Hindlimb muscle (tissue), 1 donor: Measurements from ENCODE around the gene LAIR1. TPM values are rescaled to one million over a fixed set of nuclear protein-coding genes. Genes with fewer than 3 reads are reported as not detected.
A peak's percentile ranks its signal among the peaks of the same experiment; 100 is the strongest.
"Not testable (repeated sequence)": the region's sequence is repeated elsewhere in the genome, so short reads cannot be mapped to it uniquely, and the experiment has no call there.

Experiments used
- DNase-seq: peaks from one replicate; pipeline ENCODE4 v3.0.0-alpha.2; 2013
- polyA plus RNA-seq: library from polyadenylated mRNA; unstranded; fragments of 120-200 nt; gene quantifications from one replicate; pipeline ENCODE4 v1.2.1, GENCODE V29; 2013; ENCODE audit not compliant: insufficient read length

The LAIR1 gene
- polyA plus RNA-seq, 1 donor = 10.0 TPM

- DNase-seq = not testable (repeated sequence)
Observed at GRCh38 chr19:54375181-54375938, 10.6 kb upstream of the LAIR1 start.

GRCh38 chr19:54373781-54374631 lies 9.3 kb upstream of the LAIR1 start:
- no peak for DNase-seq

DNA sequence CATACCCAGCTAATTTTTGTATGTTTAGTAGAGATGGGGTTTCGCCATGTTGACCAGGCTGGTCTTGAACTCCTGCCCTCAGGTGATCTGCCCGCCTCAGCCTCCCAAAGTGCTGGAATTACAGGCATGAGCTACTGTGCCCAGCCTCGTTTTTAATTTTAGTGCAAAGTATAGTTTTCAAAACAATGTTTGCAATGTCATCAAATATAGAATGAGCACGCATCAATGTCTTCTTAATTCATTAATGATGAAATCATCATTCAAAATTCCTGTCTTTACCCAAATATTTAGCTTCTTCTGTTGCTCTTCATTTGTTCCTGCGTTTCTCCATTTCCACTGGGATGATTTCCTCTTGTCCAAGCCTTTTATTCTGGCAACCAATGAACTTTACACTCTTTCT lies 6.7 kb upstream of the LAIR1 start:
- DNase-seq = not testable (repeated sequence)

GRCh38 chr19:54370434-54370796 lies 5.7 kb upstream of the LAIR1 start:
- DNase-seq = not testable (repeated sequence)

DNA sequence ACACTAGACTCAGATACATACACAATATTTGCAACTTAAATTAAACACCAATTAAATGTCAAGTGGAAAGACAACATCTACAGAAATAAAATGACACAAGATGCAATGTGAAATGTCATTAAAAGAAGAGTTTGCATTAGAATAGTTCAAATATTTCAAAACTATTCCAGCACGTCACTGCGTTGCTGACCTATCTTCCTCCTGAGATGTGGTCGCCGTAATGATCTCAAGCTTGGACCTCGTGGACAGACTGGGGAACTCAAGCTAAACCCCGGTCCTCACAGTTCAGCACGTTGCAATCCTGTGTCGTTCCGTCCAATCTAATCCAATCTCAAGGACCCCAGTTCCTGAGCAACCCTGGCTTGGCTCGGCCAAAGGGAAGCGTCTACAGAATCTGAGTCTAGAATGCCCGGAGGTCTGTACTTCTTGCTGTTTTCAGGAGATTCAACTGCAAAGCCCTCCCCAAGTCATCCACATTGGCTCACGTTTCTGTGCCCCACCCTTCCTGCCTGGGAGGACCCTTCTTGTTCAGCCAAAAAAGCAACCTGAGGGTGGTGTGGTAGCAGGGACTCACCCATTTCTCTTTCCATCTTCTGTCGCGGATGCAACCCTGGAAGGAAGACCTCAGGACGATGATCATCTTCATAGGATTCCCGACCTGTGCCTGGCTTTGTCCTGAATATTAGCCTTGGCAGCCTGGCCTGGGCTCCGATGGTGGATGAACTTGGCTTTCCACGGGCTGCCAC lies 5.1 kb upstream of the LAIR1 start:
- DNase-seq = not testable (repeated sequence)

GRCh38 chr19:54369082-54369687 lies 4.5 kb upstream of the LAIR1 start:
- DNase-seq = no peak

GRCh38 chr19:54366811-54367210 lies 2.1 kb upstream of the LAIR1 start:
- no peak for DNase-seq

GRCh38 chr19:54365798-54366197 lies 1.1 kb upstream of the LAIR1 start:
- DNase-seq = not testable (repeated sequence)

GRCh38 chr19:54361680-54362422 lies 2.9 kb downstream of the LAIR1 start:
- not testable (repeated sequence) for DNase-seq

GRCh38 chr19:54359149-54359820 lies 5.4 kb downstream of the LAIR1 start:
- DNase-seq = not testable (repeated sequence)

- DNase-seq = no peak
Observed at GRCh38 chr19:54357381-54357780, 7.3 kb downstream of the LAIR1 start.

- no peak for DNase-seq
Observed at GRCh38 chr19:54356444-54357056, 8.2 kb downstream of the LAIR1 start.

DNA sequence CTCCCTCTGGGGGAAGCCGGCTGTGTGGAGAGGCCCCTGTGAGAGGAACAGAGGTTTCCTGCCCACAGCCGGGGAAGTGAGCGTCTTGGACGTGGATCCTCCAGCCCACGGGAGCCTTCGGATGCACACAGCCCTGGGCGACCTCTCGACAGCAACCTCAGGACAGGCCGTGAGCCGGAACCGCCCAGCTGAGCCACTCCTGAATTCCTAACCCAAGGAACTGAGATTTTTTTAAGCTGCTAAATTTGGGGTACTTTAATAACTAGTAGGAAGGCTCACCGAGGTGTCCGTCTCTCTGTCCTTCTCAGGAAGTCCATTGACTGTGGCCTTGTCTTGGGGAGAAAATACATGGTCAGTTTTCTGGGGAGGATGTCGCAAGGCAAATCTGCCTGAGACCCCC lies 9.1 kb downstream of the LAIR1 start:
- DNase-seq = no peak

- no peak for DNase-seq
Observed at GRCh38 chr19:54354761-54355160, 10.0 kb downstream of the LAIR1 start.

GRCh38 chr19:54352546-54352945 lies 12.2 kb downstream of the LAIR1 start:
- DNase-seq = no peak

- no peak for DNase-seq
Observed at GRCh38 chr19:54352041-54352440, 12.7 kb downstream of the LAIR1 start.

DNA sequence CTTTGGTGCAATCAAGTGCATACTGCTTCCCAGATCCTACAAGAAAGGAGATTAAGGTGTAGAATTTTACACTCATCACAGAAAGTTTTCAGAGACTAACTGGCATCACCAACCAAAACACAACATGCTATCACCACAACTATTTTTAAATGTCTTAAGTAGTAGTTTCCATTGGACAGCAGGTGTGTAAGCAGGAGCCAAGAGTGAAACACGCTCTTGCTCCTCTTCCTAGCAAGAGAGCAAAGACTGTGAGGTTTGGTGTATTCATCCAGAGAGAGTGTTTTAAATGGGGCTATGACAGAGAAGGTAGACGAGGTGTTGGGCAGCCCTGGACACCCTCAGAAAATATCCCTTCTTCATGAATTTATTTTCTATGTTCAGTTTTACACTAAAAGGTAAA lies 13.3 kb downstream of the LAIR1 start:
- no peak for DNase-seq

DNA sequence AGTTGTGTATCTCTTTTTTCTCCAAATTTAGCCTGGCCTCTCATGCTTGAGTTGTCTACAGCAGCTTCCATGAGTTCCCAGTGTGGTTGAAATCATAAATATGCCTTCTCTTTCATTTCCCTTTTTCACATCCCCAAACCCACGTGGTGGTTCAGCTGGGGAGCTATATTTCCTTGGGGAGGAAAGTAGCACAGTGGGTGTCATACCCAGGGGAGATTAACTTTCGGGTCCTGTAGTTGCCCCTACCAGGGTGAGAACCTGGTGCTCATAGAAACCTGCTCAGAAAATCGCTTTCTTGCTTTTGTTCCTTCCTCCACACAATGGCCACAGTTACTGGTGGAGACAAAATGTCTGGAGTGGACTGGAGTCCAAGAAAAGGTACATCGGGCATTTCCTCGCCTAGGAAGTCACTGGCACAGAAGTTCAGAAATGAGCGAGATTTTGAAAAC lies 18.8 kb downstream of the LAIR1 start:
- peak; percentile 21 for DNase-seq

DNA sequence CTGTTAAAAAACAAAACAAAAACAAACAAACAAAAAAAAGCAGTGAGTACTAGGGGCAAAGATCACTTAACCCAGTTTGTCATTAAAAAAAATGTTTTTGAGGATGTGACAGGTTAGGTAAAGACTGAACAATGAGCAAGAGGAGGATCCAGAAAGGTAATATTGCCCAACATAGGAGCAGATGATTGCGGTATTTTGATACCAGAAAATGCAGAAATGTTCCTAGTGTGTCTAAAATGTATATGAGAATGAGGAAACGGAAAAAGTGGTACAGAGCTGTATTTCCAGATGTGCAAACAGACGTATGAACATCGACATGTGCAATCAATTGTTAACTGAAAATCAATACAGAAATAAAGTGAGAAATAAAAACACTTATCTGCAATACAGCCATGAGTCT lies 20.9 kb downstream of the LAIR1 start:
- no peak for DNase-seq

GRCh38 chr19:54341295-54341694 lies 23.4 kb downstream of the LAIR1 start:
- DNase-seq = no peak
